ENCODE measurements around the gene NT5E. TPM values are rescaled to one million over a fixed set of nuclear protein-coding genes. Genes with fewer than 3 reads are reported as not detected.

NT5E gene
- total RNA-seq, 1 donor from 2014 or later, result 216 TPM

DNA sequence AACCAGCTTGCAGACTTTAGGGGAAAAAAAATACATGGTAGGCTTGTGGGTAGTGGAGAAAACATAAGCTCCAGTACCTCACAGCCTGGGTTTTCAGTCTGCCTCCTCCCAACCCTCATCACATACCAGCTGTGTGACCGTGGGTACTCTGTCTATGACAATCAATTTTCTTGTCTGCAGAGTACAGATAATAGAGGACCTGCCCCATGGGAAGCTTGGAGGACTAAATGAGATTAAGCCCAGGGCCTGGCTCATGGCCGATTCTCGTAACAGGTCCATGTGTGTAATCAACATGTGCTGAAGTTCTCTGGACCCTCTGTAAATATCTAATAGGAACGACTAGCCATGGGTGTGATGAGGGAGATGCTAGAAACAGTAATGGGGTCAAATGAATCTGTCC is 34.0 kb downstream of the NT5E start:
- TF ChIP-seq, protein P1, sequence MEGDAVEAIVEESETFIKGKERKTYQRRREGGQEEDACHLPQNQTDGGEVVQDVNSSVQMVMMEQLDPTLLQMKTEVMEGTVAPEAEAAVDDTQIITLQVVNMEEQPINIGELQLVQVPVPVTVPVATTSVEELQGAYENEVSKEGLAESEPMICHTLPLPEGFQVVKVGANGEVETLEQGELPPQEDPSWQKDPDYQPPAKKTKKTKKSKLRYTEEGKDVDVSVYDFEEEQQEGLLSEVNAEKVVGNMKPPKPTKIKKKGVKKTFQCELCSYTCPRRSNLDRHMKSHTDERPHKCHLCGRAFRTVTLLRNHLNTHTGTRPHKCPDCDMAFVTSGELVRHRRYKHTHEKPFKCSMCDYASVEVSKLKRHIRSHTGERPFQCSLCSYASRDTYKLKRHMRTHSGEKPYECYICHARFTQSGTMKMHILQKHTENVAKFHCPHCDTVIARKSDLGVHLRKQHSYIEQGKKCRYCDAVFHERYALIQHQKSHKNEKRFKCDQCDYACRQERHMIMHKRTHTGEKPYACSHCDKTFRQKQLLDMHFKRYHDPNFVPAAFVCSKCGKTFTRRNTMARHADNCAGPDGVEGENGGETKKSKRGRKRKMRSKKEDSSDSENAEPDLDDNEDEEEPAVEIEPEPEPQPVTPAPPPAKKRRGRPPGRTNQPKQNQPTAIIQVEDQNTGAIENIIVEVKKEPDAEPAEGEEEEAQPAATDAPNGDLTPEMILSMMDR (conservative IDR thresholded peaks at IDR 0.05; ENCODE audit: low read depth, low read length), result no peak
- no peak overlapping the region for H3K4me3 ChIP-seq (ENCODE audit: low read depth, low read length)
- no peak for DNase-seq (ENCODE audit: low read depth)

DNA sequence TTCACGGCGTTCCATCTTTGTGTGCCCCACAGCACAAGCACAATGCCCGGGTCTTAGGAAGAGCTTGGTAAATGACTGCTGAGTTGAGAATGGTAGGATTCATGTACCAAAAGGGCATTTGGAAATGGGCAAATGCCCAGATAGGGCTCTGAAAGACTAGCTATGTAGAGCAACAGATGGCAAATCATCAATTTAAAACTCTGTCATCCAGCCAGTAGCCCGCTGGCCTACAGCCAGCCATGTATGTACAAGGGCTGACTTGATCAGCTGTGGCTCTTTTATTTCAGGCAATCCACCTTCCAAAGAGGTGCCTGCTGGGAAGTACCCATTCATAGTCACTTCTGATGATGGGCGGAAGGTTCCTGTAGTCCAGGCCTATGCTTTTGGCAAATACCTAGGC is 35.1 kb downstream of the NT5E start:
- no peak overlapping the region for H3K4me3 ChIP-seq (ENCODE audit: low read depth, low read length)
- TF ChIP-seq, protein P1 (conservative IDR thresholded peaks at IDR 0.05; ENCODE audit: low read depth, low read length), result no peak
- DNase-seq (ENCODE audit: low read depth), result no peak

DNA sequence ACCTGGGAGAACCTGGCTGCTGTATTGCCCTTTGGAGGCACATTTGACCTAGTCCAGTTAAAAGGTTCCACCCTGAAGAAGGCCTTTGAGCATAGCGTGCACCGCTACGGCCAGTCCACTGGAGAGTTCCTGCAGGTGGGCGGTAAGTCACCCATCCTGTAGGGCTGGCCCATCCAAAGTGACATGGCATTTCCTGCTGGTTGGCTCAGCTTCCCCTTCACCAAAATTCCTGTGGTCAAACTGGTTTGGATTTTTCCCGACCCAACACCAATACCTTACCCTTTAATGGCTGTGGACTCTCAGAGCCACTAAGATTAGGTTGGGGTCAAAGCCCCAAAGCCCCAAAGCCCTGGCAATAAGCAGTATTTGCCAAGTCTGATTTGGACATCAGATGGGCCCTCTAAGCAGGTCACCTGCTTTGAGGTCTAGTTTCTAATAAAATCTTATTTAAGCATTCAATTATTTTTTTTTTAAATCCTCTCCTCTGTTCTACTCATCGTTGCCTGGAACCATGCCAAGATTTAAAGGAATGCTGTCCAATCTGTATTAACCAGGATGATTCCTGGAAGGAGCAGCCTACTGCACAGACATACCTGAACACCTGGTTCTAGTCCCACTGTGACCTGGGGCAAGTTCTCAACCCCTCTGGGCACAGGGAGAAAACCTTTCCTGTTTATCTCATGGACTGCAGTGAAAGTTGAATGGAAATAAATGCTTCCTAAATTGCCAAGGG is 40.8 kb downstream of the NT5E start:
- no peak for DNase-seq (ENCODE audit: low read depth)
- TF ChIP-seq, protein P1 (conservative IDR thresholded peaks at IDR 0.05; ENCODE audit: low read depth, low read length), result no peak
- no peak overlapping the region for H3K4me3 ChIP-seq (ENCODE audit: low read depth, low read length)

DNA sequence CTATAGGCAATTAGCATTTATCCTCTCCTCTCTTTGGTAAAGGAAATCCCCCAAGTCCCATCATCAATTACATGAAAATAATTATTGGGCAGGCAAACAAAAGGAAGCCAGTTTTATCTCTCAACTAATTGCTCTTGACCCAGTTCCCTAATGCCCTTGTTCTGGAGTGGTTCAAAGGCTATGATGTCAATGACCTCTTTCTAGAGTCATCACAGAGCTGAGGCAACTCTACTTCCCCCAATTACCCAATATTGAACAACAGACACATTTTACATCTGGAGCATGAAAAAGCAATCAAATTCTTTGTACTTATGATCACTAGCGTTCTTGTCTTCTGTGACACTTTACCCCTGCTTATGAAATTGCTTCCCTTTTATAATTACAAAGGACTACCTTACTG is 43.5 kb downstream of the NT5E start:
- DNase-seq (ENCODE audit: low read depth), result no peak
- TF ChIP-seq, protein P1 (conservative IDR thresholded peaks at IDR 0.05; ENCODE audit: low read depth, low read length), result no peak
- no peak overlapping the region for H3K4me3 ChIP-seq (ENCODE audit: low read depth, low read length)

DNA sequence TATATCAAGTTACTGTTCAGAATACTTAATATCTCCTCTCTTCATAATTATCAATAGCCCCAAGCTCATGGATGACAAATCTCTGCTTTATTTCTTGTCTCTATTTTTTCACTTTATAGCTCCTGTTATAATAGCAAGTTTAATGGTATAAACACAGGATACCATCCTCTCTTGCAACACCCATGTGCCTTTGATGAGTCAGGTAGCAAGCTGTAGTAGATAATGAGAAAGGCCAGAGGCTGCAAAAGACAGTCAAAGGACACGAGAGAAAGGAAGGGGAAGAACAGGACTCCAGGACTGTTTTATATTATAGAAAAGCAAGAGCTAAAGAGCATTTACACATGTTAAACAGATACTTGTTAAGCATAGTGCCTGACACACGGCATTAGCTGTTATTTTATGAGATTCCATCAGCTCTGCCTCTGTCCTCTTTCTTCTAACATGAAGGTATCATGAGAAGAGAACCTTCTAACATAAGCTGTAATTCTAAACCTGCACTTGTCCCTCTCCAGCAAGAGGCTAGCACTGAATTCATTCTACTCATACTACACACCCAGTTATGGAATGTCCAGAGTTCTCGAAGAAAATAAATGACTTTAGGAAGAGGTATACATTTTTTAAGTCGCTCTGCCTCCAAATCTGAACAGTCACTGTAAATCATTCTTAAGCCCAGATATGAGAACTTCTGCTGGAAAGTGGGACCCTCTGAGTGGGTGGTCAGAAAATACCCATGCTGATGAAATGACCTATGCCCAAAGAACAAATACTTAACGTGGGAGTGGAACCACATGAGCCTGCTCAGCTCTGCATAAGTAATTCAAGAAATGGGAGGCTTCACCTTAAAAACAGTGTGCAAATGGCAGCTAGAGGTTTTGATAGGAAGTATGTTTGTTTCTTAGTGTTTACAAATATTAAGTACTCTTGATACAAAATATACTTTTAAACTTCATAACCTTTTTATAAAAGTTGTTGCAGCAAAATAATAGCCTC is 45.0 kb downstream of the NT5E start:
- TF ChIP-seq, protein P1 (conservative IDR thresholded peaks at IDR 0.05; ENCODE audit: low read depth, low read length), result no peak
- no peak overlapping the region for H3K4me3 ChIP-seq (ENCODE audit: low read depth, low read length)
- DNase-seq (ENCODE audit: low read depth), result no peak

DNA sequence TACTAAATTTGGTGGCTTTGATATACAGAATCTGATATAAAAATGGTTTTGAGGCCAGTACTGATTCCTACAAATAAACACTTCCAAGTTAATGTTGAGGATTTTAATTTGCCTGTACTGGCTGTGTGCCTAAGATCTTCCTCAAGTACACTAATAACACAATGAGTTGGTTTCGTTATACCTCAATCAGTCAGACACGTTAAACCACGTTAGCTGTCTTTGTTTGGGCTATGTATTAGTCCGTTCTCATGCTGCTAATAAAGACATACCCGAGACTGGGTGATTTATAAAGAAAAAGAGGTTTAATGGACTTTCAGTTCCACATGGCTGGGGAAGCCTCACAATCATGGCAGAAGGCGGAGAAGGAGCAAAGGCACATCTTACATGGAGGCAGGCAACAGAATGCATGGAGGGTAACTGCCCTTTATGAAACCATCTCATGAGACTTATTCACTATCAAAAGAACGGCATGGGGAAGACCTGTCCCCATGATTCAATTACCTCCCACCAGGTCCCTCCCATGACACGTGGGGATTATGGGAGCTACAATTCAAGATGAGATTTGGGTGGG is 46.2 kb downstream of the NT5E start:
- TF ChIP-seq, protein P1 (conservative IDR thresholded peaks at IDR 0.05; ENCODE audit: low read depth, low read length), result no peak
- DNase-seq (ENCODE audit: low read depth), result no peak
- H3K4me3 ChIP-seq (ENCODE audit: low read depth, low read length), result no peak overlapping the region

Data from epithelial cell of proximal tubule (primary cell).